ENCODE results near the gene VMO1.
"Not testable (repeated sequence)": the region's sequence is repeated elsewhere in the genome, so short reads cannot be mapped to it uniquely, and the experiment has no call there.

Gene VMO1, protein sequence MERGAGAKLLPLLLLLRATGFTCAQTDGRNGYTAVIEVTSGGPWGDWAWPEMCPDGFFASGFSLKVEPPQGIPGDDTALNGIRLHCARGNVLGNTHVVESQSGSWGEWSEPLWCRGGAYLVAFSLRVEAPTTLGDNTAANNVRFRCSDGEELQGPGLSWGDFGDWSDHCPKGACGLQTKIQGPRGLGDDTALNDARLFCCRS

DNA sequence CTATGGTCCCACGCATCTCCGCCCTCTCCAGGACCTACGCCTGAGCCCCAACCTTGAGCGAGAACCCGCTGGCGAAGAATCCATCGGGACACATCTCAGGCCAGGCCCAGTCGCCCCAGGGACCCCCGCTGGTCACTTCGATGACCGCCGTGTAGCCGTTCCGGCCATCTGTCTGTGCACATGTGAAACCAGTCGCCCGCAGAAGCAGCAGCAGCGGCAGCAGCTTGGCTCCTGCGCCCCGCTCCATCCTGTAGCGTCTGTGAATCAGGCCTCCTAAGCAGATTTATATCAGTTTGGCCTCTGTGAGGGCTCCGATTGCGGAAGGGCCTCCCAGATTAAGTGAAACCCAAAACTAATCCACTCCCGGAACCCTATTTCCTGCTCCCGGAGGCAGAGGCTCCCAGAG is at the start of gene VMO1:
Gene VMO1, minus strand, starts transcription at position 259 of the 406 bp plus-strand sequence. Its CDS starts 12 bp downstream, at position 247.
- DNase-seq (ENCODE audit: low spot score), result no peak

DNA sequence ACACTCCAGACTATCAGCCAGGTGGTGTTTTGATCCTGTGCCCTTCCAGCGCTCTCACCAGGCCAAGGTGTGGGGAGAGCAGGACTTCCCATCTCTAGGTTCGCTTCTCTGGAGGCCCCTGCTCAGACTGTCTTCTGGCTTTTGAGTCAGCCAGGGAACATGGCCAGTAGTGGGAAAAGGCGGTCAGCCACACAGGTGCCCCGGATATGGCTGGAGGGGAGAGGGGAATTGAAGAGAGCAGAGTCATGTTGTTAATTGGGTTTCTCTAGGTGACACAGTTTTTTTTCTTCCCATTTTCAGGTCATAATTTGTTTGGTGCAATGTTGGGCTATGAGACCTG is 48.5 kb upstream of the VMO1 start:
- no peak for DNase-seq (ENCODE audit: low spot score)

DNA sequence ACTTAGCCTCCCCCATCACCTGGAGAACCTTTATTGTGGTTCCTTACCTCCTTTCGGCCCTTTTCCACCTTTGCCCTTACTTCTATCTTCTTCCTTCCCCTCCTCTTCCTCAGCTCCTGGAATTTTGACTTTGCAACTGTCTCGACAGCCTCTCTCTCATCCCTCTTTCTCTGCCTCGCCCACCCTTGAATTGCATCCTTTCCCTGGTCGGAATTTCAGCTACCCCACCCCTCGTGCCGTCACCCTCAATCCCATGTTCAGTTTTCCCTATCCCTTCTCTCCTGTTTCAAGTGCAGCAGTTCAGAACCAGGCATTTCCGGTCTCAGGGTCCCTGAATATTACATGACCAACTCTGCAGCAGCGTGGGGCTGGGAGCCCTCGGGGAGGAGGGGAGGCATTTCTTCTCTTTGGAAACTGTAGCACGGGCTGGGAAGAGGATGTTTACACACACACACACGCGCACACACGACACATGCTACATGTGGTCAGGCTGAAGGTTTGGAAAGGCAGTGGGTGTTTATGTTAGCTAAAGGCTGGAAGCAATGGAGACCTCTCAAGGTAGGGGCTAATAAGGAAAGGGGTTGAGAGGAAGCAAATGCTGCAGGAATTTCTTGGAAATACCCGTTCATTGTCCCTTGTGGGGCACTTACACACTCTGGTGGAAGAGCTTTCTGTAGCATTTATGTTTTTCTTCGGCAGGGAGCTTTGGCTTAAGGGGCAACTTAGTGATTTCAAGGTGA is 47.9 kb upstream of the VMO1 start:
- DNase-seq (ENCODE audit: low spot score), result peak; percentile 56

DNA sequence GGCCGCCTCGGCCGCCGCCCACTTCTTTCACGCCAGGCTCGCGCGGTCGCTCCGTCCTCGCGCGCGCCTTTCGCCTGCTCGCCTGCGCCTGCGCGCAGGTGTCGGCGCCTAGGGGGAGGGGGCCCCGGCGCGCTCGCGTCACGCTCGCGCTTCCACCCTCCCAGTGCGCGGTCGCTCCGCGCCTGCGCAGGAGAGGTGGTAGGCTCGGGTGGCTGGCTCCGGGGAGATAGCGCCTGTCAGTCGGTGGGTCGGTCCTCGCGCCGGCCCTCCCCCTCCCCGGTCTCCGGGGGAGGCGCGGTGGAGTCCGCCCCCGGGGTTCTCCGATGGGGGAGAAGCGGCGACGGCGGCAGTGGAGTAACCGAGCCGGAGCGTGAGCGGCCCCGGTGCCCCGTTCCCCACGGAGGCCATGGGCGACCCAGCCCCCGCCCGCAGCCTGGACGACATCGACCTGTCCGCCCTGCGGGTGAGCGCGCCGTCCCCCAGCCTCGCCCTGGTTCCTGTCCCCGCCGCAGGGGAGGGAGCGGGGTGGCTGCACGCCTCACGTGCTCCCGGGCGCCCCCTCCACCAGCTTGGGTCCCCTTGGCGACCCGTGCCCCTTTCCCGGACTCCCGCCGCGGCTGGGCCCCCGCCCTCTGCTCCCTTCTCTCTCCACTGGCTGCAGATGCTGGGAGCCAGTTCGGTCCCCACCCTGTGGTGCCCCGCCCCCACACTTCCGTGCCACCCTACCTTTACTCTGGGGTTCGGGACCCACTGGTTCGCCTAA is 47.2 kb upstream of the VMO1 start, which contains the start of gene MINK1:
Gene MINK1, plus strand, starts transcription at position 163 of the 763 bp plus-strand sequence. Its CDS starts 244 bp downstream, at position 407.
- peak; percentile 100 for DNase-seq (ENCODE audit: low spot score)

DNA sequence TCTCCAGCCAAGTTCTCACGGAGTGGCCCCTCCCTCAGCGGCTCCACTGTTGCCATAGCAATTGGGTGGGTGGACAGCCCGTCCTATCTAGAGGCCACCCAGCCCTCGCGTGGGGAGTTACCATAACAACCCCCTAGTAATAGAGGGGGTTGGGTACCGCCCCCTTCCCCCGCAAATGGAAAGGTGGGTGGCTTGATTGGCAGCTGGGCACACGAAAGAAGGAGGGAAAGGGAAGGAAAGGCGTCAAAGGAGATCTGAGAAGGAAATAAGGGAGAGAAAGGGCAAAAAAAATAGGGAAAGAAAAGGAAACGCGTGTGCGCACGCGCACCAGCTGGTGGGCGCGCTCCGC is 46.6 kb upstream of the VMO1 start:
- not testable (repeated sequence) for DNase-seq (ENCODE audit: low spot score)

DNA sequence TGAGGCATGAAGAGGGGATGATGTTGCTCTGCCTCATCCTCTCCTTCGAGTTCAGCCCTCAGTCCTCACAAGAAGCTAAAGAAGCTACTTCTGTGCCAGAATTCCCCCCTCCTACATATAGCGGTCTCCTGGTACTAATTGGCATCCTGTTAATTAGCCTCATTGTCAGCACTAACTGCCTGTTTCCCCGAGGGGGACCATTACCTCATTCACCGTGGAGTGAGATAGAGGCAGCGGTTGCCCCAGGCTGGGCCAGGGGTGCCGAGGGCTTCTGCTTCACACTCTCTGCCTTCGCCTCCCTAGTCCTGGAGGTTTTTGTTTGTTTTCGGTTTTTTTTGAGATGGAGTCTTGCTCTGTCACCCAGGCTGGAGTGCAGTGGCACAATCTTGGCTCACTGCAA is 41.2 kb upstream of the VMO1 start:
- no peak for DNase-seq (ENCODE audit: low spot score)

DNA sequence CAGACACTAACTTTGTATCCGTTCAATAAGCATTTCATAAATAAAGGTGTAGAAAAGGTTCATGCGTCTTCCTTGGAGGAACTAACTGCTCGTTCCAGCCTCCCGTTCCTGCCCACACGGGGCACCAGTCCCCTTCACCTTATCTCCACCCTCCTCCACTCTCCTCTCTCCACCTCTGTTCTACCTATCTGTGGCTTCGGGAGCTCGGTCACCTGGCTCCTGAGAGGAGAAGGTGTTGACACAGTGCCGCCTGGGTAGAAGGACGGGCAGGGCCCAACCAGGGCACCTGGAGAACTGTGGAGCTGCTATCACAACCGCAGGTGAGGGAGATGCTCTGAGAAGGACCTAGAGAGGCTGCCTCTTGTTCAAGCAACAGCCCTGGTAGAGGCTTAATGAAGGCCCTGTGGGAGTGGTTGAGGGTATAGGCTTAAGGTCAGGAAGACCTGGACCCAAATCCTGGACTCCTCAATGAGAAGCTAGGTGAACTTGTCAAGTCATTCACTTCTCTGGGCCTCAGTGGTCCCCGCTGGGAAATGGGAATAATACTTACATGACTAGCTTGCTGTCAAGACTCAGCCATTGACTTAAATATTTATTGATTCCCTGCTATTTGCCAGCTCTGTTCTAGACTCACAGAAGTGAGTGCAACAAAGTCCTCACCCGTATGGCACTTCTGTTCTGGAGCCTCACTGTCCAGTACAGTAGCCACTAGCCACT is 37.4 kb upstream of the VMO1 start:
- DNase-seq (ENCODE audit: low spot score), result no peak

DNA sequence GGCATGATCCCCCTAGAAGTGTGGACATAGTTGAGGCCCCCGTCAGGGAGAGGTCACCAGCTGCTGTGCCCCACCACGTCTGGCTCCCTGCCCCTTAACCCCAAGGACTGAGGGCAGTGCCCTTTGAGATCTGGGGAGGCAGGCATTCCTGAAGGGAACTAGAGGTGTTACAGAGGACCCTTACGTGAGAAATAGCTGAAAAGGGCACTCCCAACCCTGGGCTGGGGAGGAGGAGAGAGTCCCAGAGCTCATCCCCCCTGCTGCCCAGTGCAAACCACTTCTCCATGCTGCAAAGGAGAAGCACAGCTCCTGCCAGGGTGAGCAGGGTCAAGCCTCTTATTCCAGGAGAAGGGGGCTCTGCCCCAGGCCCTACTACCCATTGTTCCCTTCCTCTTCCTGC is 36.7 kb upstream of the VMO1 start:
- DNase-seq (ENCODE audit: low spot score), result no peak

DNA sequence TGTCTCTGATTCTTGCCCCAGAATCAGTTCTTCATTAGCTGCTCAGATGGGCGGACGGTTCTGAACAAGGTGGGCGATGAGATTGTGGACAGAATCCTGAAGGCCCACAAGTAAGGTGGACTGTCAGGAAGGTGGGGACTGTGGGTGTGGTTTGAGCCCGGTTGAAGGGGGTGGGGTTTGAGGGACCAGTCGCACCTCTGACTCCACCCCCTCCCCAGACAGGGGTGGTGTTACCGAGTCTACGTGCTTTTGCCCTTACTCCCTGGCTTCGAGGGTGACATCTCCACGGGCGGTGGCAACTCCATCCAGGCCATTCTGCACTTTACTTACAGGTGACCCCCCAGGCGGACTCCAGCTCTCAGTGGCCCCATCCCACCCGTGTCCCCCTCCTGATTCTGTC is 32.1 kb upstream of the VMO1 start:
- DNase-seq (ENCODE audit: low spot score), result no peak

DNA sequence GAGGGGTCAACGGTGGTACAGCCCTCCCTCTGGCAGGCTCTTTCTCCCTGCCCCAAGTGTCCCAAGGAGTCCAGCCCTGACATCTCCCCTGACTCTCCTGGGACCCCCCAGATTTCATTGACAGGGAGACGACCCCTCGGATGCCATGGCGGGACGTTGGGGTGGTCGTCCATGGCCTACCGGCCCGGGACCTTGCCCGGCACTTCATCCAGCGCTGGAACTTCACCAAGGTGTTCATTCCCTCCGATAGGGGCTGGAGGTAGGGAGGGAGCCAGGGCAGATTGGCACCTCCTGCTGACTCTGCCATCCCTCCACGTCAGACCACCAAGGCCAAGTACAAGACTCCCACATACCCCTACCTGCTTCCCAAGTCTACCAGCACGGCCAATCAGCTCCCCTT is 30.7 kb upstream of the VMO1 start:
- DNase-seq (ENCODE audit: low spot score), result no peak

DNA sequence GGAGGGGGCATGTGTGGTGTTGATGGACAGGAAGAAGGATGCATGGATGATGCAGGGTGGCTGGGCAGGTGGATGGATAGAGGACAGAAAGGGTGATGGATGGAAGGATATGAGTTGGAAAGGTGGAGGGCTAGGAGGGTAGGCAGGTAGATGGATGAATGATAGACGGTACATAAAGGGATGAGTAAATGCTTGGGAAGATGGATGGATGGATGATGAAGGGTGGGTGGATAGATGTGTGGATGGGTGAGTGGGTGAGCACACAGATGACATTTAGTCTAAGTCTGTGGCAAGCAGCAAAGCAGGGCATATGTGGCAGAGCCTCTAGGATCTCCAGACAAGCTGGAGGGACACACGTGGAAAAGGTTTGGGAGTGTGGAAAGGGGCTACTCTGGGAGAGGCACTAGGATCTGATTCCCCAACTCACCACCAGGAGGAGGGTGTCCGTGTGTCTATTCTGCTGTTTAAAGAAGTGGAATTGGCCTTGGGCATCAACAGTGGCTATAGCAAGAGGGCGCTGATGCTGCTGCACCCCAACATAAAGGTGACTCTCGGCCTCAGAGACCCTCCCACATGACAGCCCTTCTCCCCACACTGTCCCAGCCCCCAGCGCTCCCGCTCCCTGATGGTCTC is 29.0 kb upstream of the VMO1 start:
- DNase-seq (ENCODE audit: low spot score), result no peak

DNA sequence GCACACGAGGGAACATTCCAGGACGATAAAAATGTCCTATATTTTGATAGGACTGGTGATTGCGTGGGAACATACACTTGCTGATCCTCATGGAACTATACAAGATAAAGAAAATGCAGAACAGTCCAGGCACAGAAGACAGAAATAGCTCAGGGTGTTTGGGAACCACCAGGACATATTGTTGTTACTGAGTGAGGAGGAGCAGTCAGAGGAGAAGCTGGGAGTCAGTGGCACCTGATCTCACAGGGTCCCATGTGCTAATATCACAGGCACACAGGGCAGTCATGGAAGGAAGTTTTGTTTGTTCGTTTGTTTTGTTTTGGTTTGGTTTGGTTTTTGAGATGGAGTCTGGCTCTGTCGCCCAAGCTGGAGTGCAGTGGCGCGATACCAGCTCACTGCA is 26.5 kb upstream of the VMO1 start:
- no peak for DNase-seq (ENCODE audit: low spot score)

DNA sequence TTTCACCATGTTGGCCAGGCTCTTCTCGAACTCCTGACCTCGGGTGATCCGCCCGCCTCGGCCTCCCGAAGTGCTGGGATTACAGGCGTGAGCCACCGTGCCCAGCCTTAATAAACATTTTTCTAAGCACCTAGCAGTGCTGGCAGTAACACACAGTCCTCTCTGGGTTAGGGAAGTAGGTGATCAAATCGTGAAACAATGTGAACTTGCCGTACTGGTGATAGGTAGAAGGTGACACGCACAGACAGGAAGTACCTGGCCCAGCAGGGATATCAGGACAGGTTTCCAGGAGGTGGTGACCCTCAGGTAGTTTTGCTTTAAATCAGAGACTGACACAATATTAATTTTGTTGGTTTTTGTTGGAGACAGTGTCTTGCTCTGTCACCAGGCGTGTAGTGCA is 25.3 kb upstream of the VMO1 start:
- no peak for DNase-seq (ENCODE audit: low spot score)

DNA sequence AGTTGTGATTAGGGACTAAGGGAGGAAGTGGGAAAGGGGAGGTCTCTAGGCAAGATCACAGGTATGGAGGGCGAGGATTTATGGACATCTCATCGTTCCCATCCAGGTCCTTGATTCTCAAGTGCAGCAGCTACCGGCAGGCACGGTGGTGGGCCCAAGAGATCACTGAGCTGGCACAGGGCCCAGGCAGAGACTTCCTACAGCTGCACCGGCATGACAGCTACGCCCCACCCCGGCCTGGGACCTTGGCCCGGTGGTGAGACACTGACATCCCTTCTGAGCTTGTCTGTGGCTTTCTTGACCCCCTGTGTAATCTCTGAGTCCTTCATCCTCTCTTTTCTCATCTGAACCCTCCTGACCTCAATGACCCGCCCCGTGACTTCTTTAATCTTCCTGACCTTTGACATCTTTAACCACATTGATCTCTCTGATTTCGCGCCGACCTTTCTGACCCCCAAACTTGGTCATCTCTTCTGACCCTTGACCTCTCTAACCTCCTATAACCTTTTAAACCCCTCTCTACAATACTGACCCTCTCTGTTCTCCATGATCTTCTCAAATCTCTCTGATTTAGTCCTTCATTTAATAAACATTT is 24.6 kb upstream of the VMO1 start:
- DNase-seq (ENCODE audit: low spot score), result no peak

DNA sequence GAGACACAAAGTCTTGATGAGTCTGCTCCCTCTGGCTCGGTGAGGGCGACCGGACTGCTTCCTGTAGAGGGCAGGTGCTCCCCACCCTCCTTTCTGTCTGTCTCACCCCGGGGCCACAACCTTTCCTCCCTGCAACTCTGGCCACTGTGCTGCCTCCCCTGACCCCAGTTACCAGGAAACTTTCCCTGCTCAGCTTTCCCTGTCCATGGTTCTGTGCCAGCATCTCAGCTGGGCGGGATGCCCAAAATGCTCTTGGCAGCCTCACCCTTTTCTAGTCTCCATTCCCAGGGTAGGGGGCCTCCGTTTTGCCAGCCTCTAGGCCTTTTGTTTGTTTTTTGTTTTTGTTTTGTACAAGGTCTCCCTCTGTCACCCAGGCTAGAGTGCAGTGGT is 22.2 kb upstream of the VMO1 start:
- no peak for DNase-seq (ENCODE audit: low spot score)

DNA sequence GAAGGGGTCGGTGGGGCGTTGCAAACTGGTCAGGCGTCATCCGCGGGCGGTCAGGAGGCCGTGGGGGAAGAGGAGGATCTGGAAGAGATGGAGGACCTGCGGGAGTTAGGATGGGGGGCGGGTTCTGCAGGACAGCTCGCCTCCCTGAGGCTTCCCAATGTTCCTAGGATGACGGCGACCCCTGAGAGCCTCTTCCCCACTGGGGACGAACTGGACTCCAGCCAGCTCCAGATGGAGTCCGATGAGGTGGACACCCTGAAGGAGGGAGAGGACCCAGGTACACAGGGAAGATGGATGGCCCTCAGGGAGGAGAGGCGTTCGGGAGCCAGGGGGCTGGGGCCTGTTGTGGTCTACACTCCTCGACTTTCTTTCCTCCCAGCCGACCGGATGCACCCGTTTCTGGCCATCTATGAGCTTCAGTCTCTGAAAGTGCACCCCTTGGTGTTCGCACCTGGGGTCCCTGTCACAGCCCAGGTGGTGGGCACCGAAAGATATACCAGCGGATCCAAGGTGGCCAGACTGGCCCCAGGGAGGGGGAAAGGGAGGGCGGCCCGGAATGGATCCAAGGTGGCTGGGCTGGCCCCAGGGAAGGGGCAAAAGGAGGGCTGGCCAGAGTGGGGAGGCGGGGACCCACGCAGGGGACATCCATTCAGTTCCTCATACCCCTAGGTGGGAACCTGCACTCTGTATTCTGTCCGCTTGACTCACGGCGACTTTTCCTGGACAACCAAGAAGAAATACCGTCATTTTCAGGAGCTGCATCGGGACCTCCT is 21.6 kb upstream of the VMO1 start:
- DNase-seq (ENCODE audit: low spot score), result no peak

DNA sequence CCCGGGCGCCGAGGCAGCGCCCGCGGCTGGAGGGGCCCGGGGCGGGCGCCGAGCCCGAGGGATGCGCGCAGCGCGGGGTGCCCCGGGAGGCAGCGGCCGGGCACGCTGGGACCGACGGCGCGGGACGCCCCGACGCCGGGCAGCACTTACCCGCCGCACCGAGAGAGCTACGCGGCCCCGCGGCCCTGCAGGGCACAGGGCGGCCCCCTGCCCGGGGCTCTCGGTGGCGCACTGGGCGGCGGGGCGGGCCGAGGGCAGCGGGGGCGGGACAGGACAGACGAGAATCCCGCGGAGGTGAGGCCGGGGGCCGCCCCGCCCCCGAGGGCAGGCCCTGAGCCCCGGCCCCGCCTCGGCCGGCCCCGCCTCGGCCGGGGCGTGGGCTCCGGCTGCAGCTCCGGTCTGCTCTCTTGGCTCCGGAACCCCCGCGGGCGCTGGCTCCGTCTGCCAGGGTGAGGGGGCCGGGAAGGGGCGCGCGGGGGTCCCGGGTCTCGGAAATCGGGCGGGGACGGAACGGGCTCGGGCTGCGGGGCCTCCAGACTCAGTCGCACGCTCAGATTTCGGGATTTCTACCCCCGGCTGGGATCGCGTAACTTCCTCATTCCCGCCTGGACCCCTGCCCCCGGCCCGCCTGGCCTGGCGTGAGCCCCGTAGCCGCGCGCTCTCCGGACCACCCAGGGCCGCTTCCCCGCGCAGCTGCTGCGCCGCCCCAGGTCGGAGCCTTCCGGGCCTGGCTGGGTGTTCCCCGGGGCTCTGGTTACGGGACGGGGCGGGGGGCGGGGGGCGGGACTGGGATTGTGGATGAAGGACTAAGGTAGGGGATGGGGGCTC is 20.8 kb upstream of the VMO1 start, which contains the start of gene PLD2:
Gene PLD2, plus strand, starts transcription at position 376 of the 828 bp plus-strand sequence. CDS start 621 bp downstream, outside the sequence.
- peak; percentile 99 for DNase-seq (ENCODE audit: low spot score)

DNA sequence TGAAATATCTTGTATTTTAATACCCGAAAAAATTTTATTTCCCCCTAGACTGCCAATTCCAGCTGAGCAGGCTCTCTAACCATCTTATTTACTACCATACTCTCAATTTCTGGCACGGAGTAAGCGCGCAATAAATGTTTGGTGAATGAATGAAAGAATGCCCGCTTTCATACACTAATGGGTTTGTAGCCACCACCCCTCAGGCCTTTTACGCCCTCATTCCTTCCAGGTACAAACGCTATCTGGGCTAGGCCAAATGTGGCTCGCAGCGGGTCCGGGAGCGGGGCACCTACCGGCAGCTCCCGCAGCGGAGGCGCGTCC is 20.3 kb upstream of the VMO1 start:
- DNase-seq (ENCODE audit: low spot score), result no peak

DNA sequence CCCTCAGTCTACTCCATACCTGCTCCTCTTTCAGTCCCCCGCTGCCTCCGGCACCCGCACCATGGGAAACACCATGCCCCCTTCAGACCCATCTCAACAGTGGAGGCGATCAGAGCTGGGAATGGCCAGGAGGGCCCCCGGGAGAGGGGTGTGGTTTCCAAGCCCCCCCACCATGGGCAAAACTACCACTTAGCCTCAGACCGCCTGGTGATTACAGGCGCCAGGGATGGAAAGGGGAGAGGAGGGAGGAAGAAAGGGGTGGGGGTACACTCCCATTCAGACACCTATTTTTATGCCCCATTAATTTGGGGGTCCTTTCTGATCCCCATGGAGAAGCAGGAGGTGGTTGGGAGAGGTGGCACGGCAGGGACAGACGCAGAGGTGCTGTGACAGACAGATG is 16.1 kb upstream of the VMO1 start, which contains the start of gene C17orf114:
Gene C17orf114, minus strand, starts transcription at position 101 of the 400 bp plus-strand sequence.
- no peak for DNase-seq (ENCODE audit: low spot score)

Data from AG08396 (cell line).